ENCODE measurements around the gene PKD1L1.
"Not testable (repeated sequence)": the region's sequence is repeated elsewhere in the genome, so short reads cannot be mapped to it uniquely, and the experiment has no call there.

PKD1L1 gene

GRCh38 chr7:47801423-47801822, 146.8 kb downstream of the PKD1L1 start:
- no peak for DNase-seq (ENCODE audit: low read depth)
- no peak for TF ChIP-seq POLR2A (IDR thresholded peaks at IDR 0.05; ENCODE audit: extremely low read depth, insufficient read length)
- TF ChIP-seq CTCF (IDR thresholded peaks at IDR 0.05; ENCODE audit: low read depth, low read length) = no peak
- no peak for TF ChIP-seq MAX (IDR thresholded peaks at IDR 0.05; ENCODE audit: low read depth, low read length)
- TF ChIP-seq MYC (IDR thresholded peaks at IDR 0.05; ENCODE audit: low read depth, low read length) = no peak
- H3K4me3 ChIP-seq (ENCODE audit: low read depth, low read length) = no peak overlapping the region

- no peak overlapping the region for H3K4me3 ChIP-seq (ENCODE audit: low read depth, low read length)
- no peak for DNase-seq (ENCODE audit: low read depth)
- TF ChIP-seq MYC (IDR thresholded peaks at IDR 0.05; ENCODE audit: low read depth, low read length) (no peak), CTCF (IDR thresholded peaks at IDR 0.05; ENCODE audit: low read depth, low read length) (no peak), MAX (IDR thresholded peaks at IDR 0.05; ENCODE audit: low read depth, low read length) (no peak)
These were observed 148.7 kb downstream of the PKD1L1 start for GRCh38 chr7:47799524-47799923.

GRCh38 chr7:47796347-47796746, 151.9 kb downstream of the PKD1L1 start:
- no peak for DNase-seq (ENCODE audit: low read depth)
- TF ChIP-seq MYC (IDR thresholded peaks at IDR 0.05; ENCODE audit: low read depth, low read length) = no peak
- TF ChIP-seq CTCF (IDR thresholded peaks at IDR 0.05; ENCODE audit: low read depth, low read length) = no peak
- TF ChIP-seq POLR2A (IDR thresholded peaks at IDR 0.05; ENCODE audit: extremely low read depth, insufficient read length) = no peak
- TF ChIP-seq MAX (IDR thresholded peaks at IDR 0.05; ENCODE audit: low read depth, low read length) = no peak
- H3K4me3 ChIP-seq (ENCODE audit: low read depth, low read length) = no peak overlapping the region

- no peak overlapping the region for H3K4me3 ChIP-seq (ENCODE audit: low read depth, low read length)
- TF ChIP-seq CTCF (IDR thresholded peaks at IDR 0.05; ENCODE audit: low read depth, low read length) (no peak), MAX (IDR thresholded peaks at IDR 0.05; ENCODE audit: low read depth, low read length) (no peak), MYC (IDR thresholded peaks at IDR 0.05; ENCODE audit: low read depth, low read length) (no peak), POLR2A (IDR thresholded peaks at IDR 0.05; ENCODE audit: extremely low read depth, insufficient read length) (no peak)
- no peak for DNase-seq (ENCODE audit: low read depth)
These were observed 152.6 kb downstream of the PKD1L1 start for GRCh38 chr7:47795631-47796030.

GRCh38 chr7:47795126-47795525, 153.1 kb downstream of the PKD1L1 start:
- not testable (repeated sequence) for DNase-seq (ENCODE audit: low read depth)

GRCh38 chr7:47794016-47794415, 154.2 kb downstream of the PKD1L1 start:
- DNase-seq (ENCODE audit: low read depth) = no peak
- no peak for TF ChIP-seq CTCF (IDR thresholded peaks at IDR 0.05; ENCODE audit: low read depth, low read length)
- no peak for TF ChIP-seq MAX (IDR thresholded peaks at IDR 0.05; ENCODE audit: low read depth, low read length)
- no peak for TF ChIP-seq POLR2A (IDR thresholded peaks at IDR 0.05; ENCODE audit: extremely low read depth, insufficient read length)
- TF ChIP-seq MYC (IDR thresholded peaks at IDR 0.05; ENCODE audit: low read depth, low read length) = no peak
- H3K4me3 ChIP-seq (ENCODE audit: low read depth, low read length) = no peak overlapping the region

More at GRCh38 chr7:47795126-47795525, 153.1 kb downstream of the PKD1L1 start:
- H3K4me3 ChIP-seq (ENCODE audit: low read depth, low read length) = not testable (repeated sequence)

GRCh38 chr7:47793186-47793585, 155.1 kb downstream of the PKD1L1 start:
- not testable (repeated sequence) for DNase-seq (ENCODE audit: low read depth); H3K4me3 ChIP-seq (ENCODE audit: low read depth, low read length)

Measured in NB4 (cell line).